Measurements from ENCODE around the gene ARID1A.
"Not testable (repeated sequence)": the region's sequence is repeated elsewhere in the genome, so short reads cannot be mapped to it uniquely, and the experiment has no call there.

ARID1A gene

DNA sequence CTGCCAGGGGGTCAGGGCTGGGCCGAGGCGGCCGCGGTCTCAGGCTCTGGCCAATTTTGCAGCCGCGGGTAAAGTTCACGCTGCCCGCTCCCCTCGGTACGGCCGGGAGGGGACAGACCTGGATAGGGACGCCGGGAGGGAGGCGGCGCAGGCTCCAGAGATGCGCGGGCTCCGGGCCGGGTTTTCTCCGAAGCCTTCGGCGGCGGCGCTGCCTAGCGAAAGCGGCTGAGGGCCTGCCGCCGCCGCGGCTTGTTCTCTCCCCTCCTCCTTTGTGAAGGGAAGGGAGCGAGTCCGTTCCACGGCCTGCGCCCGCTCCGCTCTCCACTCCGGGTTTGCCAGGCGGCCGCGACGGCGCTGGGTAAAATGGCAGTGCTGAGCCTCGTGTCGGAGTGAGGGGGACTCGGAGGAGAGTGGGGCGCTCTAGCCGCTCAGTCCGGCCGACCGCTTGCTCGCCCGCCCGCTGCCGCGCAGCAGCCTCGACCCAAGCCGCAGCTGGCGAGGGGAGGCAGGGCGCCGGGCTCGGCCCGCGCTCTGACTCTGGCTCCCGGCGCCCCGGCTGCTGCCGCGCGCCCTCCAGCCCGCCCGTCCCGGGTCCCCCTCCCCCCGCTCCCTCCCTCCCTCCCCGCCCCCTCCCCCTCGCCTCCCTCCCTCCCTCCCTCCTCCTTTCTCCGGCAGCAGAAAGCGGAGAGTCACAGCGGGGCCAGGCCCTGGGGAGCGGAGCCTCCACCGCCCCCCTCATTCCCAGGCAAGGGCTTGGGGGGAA lies at the start of gene ARID1A:
ARID1A (plus strand) TSS at position 660 of the 763 bp plus-strand sequence. CDS start 389 bp downstream, outside the sequence.
- peak; percentile 92 for DNase-seq (ENCODE audit: low read depth)
- peak within 1 kb of the TSS; percentile 77 for H3K4me3 ChIP-seq (ENCODE audit: low read length)
- no peak for TF ChIP-seq CTCF (conservative IDR thresholded peaks at IDR 0.05; ENCODE audit: low read depth, low read length)

- no peak for DNase-seq (ENCODE audit: low read depth)
- TF ChIP-seq CTCF (conservative IDR thresholded peaks at IDR 0.05; ENCODE audit: low read depth, low read length): no peak
- H3K4me3 ChIP-seq (ENCODE audit: low read length): no peak overlapping the region
Measured at GRCh38 chr1:26664802-26665201, 31.0 kb upstream of the ARID1A start.

DNA sequence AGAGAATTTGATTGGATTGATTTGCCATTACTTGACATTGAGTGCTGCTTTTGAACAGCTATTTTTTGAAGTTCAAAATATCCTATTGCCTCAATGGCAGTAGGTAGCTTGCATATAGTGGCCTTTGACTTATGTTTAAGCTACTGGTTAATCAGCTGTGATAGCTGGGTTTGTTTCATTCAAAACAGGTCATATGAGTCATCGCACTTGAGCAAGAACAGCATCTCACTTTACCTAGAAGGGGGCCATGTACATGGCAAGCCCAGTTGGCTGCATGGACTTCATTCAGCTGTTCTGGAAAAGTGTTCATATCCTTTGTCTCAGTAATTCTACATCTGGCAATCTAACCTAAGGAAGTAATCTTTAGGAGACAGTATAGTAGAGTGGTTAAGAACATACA lies 29.0 kb upstream of the ARID1A start:
- TF ChIP-seq CTCF (conservative IDR thresholded peaks at IDR 0.05; ENCODE audit: low read depth, low read length): no peak
- H3K4me3 ChIP-seq (ENCODE audit: low read length): no peak overlapping the region
- no peak for DNase-seq (ENCODE audit: low read depth)

DNA sequence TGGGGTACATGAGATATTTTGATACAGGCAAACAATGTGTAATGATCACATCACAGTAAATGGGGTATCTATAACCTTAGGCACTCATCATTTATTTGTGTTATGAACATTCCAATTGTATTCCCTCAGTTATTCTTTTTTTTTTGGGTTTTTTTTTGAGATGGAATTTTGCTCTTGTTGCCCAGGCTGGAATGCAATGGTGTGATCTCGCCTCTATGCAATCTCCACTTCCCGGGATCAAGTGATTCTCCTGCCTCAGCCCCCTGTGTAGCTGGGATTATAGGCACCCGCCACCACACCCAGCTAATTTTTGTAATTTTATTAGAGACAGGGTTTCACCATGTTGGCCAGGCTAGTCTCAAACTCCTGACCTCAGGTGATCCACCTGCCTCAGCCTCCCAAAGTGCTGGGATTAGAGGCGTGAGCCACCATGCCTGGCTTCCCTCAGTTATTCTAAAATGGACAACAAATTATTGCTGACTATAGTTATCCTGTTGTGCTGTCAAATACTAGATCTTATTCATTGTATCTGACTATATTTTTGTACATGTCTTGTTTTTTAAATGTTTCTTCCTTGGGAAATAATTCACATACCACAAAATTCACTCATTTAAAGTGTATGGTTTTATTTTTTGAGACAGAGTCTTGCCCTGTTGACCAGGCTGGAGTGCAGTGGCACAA lies 27.6 kb upstream of the ARID1A start:
- not testable (repeated sequence) for DNase-seq (ENCODE audit: low read depth); H3K4me3 ChIP-seq (ENCODE audit: low read length)

GRCh38 chr1:26677306-26678115 lies 18.3 kb upstream of the ARID1A start:
- no peak overlapping the region for H3K4me3 ChIP-seq (ENCODE audit: low read length)
- peak; percentile 76 for TF ChIP-seq CTCF (conservative IDR thresholded peaks at IDR 0.05; ENCODE audit: low read depth, low read length)
- peak; percentile 86 for DNase-seq (ENCODE audit: low read depth)

DNA sequence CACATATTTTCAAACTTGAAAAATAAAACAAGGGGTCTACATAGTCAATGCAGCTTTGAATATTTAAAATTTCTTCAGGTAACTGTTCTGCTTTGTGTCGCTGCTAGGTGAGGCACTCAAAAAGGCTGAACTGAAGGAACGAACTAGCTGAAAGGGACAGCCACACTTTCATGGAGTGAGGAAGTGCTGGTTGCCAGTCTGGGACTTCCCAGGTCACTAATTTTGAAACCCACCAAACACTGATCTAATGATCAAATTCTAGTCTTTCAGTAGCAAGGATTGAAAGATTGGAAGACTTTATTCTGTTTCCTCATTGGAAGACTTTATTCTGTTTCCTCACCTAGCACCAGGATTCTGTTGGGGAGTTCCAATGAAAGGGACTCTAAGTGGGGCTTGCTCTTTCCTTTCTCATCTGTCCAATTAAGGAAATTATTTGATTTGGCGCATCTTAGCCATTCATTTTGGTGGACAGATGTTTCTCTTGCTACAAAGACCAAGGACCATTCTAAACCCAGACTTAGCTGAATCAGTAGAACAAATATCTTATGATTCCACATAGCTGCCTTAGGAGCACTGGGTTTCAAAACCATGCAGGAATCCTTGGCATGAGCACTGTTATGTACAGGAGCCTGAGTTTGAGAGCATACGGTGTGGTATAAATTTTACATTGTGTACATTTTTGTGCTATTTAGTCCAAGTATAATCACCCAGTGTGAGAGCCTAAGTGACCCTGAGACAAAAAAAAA lies 10.9 kb upstream of the ARID1A start:
- no peak overlapping the region for H3K4me3 ChIP-seq (ENCODE audit: low read length)
- no peak for TF ChIP-seq CTCF (conservative IDR thresholded peaks at IDR 0.05; ENCODE audit: low read depth, low read length)
- no peak for DNase-seq (ENCODE audit: low read depth)

DNA sequence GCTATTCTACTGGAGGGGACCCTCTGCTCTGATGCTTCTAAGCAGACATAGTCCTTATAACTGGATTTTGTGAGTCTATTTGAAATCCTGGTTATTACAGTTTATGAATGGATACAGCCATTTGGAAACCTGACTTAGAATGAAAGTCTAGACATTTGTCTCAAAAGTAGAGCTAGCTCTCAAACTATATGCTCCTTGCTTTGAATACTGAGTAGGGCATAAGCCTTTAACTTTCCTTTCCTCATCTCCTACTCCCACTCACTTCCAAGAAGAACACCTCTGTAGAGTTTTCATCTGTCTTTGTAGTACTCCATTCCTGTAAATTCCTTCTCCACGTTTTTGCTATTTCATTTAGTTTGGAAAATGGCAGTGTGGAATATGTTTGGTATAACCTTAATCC lies 9.0 kb upstream of the ARID1A start:
- no peak overlapping the region for H3K4me3 ChIP-seq (ENCODE audit: low read length)
- no peak for DNase-seq (ENCODE audit: low read depth)
- TF ChIP-seq CTCF (conservative IDR thresholded peaks at IDR 0.05; ENCODE audit: low read depth, low read length): no peak

Measured in retinal pigment epithelial cell (primary cell).